NCI-H128 (cell line): ENCODE measurements around the gene COL12A1.

Experiments
- DNase-seq: peaks from one replicate; lab custom pipeline; 2025; ENCODE audit not compliant: unreplicated experiment; lab: John Stamatoyannopoulos, UW

COL12A1 gene

GRCh38 chr6:75145211-75145610 is 60.6 kb downstream of the COL12A1 start:
- no peak for DNase-seq

GRCh38 chr6:75144386-75144785 is 61.5 kb downstream of the COL12A1 start:
- DNase-seq = no peak

GRCh38 chr6:75143191-75143590 is 62.7 kb downstream of the COL12A1 start:
- no peak for DNase-seq

GRCh38 chr6:75142721-75143120 is 63.1 kb downstream of the COL12A1 start:
- DNase-seq = no peak

GRCh38 chr6:75135876-75136275 is 70.0 kb downstream of the COL12A1 start:
- DNase-seq = no peak

- DNase-seq = no peak
These were observed 70.4 kb downstream of the COL12A1 start for GRCh38 chr6:75135450-75135849.

GRCh38 chr6:75130784-75131183 is 75.1 kb downstream of the COL12A1 start:
- no peak for DNase-seq

GRCh38 chr6:75128878-75129570 is 76.8 kb downstream of the COL12A1 start:
- no peak for DNase-seq

- DNase-seq = no peak
These were observed 79.3 kb downstream of the COL12A1 start for GRCh38 chr6:75126518-75126917.

- DNase-seq = no peak
These were observed 80.9 kb downstream of the COL12A1 start for GRCh38 chr6:75124983-75125382.

GRCh38 chr6:75124085-75124484 is 81.8 kb downstream of the COL12A1 start:
- no peak for DNase-seq

- DNase-seq = no peak
These were observed 86.8 kb downstream of the COL12A1 start for GRCh38 chr6:75118925-75119515.

- no peak for DNase-seq
These were observed 88.2 kb downstream of the COL12A1 start for GRCh38 chr6:75117701-75118100.

- no peak for DNase-seq
These were observed 88.9 kb downstream of the COL12A1 start for GRCh38 chr6:75116946-75117345.

- no peak for DNase-seq
These were observed 90.4 kb downstream of the COL12A1 start for GRCh38 chr6:75115481-75115880.

GRCh38 chr6:75114806-75115205 is 91.0 kb downstream of the COL12A1 start:
- DNase-seq = no peak

- DNase-seq = no peak
These were observed 91.7 kb downstream of the COL12A1 start for GRCh38 chr6:75114195-75114594.

GRCh38 chr6:75113446-75113845 is 92.4 kb downstream of the COL12A1 start:
- DNase-seq = no peak

GRCh38 chr6:75109765-75110164 is 96.1 kb downstream of the COL12A1 start:
- DNase-seq = no peak

- DNase-seq = no peak
These were observed 96.8 kb downstream of the COL12A1 start for GRCh38 chr6:75109022-75109421.

- DNase-seq = no peak
These were observed 97.4 kb downstream of the COL12A1 start for GRCh38 chr6:75108333-75108974.

GRCh38 chr6:75107913-75108312 is 97.9 kb downstream of the COL12A1 start:
- DNase-seq = no peak
